ENCODE results near the gene NPHP3.

DNA sequence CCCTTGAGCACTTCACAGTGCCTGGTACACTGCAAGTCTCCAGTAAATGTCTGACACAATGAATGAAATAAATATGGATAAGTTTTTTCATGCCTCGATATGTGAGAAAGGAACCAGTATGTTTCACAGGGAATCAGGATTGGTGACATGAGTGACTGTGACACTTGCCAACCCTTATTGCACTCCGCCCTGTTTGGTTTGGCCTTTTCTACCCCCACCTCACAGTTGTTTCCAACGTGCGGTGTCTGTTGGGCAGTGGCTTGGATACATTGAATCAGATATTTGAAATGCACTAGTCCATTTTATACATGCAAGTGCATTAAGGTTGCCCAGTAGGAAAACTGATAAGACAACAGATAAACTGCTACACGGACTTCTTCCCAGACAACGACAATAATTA, 2.0 kb downstream of the NPHP3 start:
- TF ChIP-seq, protein P1, sequence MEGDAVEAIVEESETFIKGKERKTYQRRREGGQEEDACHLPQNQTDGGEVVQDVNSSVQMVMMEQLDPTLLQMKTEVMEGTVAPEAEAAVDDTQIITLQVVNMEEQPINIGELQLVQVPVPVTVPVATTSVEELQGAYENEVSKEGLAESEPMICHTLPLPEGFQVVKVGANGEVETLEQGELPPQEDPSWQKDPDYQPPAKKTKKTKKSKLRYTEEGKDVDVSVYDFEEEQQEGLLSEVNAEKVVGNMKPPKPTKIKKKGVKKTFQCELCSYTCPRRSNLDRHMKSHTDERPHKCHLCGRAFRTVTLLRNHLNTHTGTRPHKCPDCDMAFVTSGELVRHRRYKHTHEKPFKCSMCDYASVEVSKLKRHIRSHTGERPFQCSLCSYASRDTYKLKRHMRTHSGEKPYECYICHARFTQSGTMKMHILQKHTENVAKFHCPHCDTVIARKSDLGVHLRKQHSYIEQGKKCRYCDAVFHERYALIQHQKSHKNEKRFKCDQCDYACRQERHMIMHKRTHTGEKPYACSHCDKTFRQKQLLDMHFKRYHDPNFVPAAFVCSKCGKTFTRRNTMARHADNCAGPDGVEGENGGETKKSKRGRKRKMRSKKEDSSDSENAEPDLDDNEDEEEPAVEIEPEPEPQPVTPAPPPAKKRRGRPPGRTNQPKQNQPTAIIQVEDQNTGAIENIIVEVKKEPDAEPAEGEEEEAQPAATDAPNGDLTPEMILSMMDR (IDR thresholded peaks at IDR 0.05), result no peak
- TF ChIP-seq EZH2 (IDR thresholded peaks at IDR 0.05; ENCODE audit: borderline replicate concordance, insufficient read depth, low read depth, low read length, poor library complexity, severe bottlenecking), result no peak

Measured in B cell (primary cell).